Left lung (tissue), 10 donors: Measurements from ENCODE around the gene RASL10B. TPM values are rescaled to one million over a fixed set of nuclear protein-coding genes. Genes with fewer than 3 reads are reported as not detected.

Experiments used
- ATAC-seq: fragments of 200-7000 bp; cut with Tn5 transposase; one replicate; pipeline ENCODE4 v1.9.1; 2020; ENCODE audit warnings: moderate library complexity
- DNase-seq, 4 donors: peaks; one replicate each; pipeline ENCODE4 v3.0.0-alpha.2; 2013 to 2020
- H3K27ac ChIP-seq, 2 donors: fragments of 200-600 bp; sonication (generic) in 1 of 2; one replicate each; pipeline versions ENCODE4 v1.5.0 to v1.8.0; 2020 to 2021
- H3K27me3 ChIP-seq, 2 donors: fragments of 200-600 bp; sonication (generic) in 1 of 2; one replicate each; pipeline versions ENCODE4 v1.5.0 to v1.8.0; 2020 to 2021
- H3K36me3 ChIP-seq, 2 donors: fragments of 200-600 bp; sonication (generic) in 1 of 2; one replicate each; pipeline versions ENCODE4 v1.5.0 to v1.8.0; 2020 to 2021
- H3K4me1 ChIP-seq, 2 donors: fragments of 200-600 bp; one replicate each; pipeline ENCODE4 v1.8.0; 2021
- H3K4me3 ChIP-seq, 2 donors: fragments of 200-600 bp; sonication (generic) in 1 of 2; one replicate each; pipeline versions ENCODE4 v1.5.0 to v1.8.0; 2020 to 2021; ENCODE audit warnings: mild to moderate bottlenecking in 1 of 2
- H3K9me3 ChIP-seq, 2 donors: fragments of 200-600 bp; sonication (generic) in 1 of 2; one replicate each; pipeline versions ENCODE4 v1.5.0 to v1.8.0; 2020 to 2021
- intact Hi-C, 2 donors: fragments of 100-400 bp; cut with DNase I; formaldehyde crosslinking; loops; one replicate each; pipeline versions ENCODE4 v1.11.2 to v1.14.2; 2022
- polyA plus RNA-seq, 6 donors: library from polyadenylated mRNA; unstranded; fragments of 120-200 nt; gene quantifications; one replicate each; pipeline ENCODE4 v1.2.1, GENCODE V29; 2013; ENCODE audit not compliant: insufficient read length in 6 of 6
- total RNA-seq, 2 donors: library from RNA; stranded (reverse); fragmentation: NEBNext Ultra II Directional; extraction: Animal tissue kit (Norgen Biotek cat#: 25700); gene quantifications; one replicate each; pipeline ENCODE4 v1.2.1, GENCODE V29; 2021
- TF ChIP-seq, protein P1 (sequence below), 2 donors: fragments of 200-600 bp; sonication (generic) in 1 of 2; IDR thresholded peaks; one replicate each; pipeline versions ENCODE4 v1.5.0 to v1.8.0; 2021; ENCODE audit warnings: antibody characterized with exemption in 2 of 2
- donor health status: DM: no; HTN: yes; CAD: no.
- donor health status: DM: no; HTN: no; CAD: no.

Gene RASL10B
- total and polyA plus RNA-seq, 8 donors, result 0.52 to 3.4 (median 3.0) TPM

- ATAC-seq, result no peak
- DNase-seq, result no peak
- Histone ChIP-seq H3K4me1 (peaks cover 3 to 9% of the 10 kb centered on the region in 2 donors), H3K4me3 (no peak overlapping the region), H3K9me3 (no peaks in the 10 kb centered on the region), H3K27ac (no peak overlapping the region), H3K27me3 (peaks cover 0 to 21% of the 10 kb centered on the region in 2 donors), H3K36me3 (no peaks in the 10 kb centered on the region)
- TF ChIP-seq, protein P1, sequence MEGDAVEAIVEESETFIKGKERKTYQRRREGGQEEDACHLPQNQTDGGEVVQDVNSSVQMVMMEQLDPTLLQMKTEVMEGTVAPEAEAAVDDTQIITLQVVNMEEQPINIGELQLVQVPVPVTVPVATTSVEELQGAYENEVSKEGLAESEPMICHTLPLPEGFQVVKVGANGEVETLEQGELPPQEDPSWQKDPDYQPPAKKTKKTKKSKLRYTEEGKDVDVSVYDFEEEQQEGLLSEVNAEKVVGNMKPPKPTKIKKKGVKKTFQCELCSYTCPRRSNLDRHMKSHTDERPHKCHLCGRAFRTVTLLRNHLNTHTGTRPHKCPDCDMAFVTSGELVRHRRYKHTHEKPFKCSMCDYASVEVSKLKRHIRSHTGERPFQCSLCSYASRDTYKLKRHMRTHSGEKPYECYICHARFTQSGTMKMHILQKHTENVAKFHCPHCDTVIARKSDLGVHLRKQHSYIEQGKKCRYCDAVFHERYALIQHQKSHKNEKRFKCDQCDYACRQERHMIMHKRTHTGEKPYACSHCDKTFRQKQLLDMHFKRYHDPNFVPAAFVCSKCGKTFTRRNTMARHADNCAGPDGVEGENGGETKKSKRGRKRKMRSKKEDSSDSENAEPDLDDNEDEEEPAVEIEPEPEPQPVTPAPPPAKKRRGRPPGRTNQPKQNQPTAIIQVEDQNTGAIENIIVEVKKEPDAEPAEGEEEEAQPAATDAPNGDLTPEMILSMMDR (IDR thresholded peaks at IDR 0.05), result no peak
- intact Hi-C loops, result no loop called here
Observed at GRCh38 chr17:35734396-35734795, 3.0 kb downstream of the RASL10B start.

GRCh38 chr17:35735036-35735805, 3.8 kb downstream of the RASL10B start:
- Histone ChIP-seq H3K27ac (no peak overlapping the region), H3K36me3 (no peaks in the 10 kb centered on the region), H3K9me3 (no peaks in the 10 kb centered on the region), H3K27me3 (peaks cover under 1 to 26% of the 10 kb centered on the region in 2 donors), H3K4me3 (no peak overlapping the region), H3K4me1 (peaks cover 3 to 9% of the 10 kb centered on the region in 2 donors)
- intact Hi-C loops, result no loop called here
- DNase-seq, result no peak
- TF ChIP-seq, protein P1 (IDR thresholded peaks at IDR 0.05), result no peak
- no peak for ATAC-seq

DNA sequence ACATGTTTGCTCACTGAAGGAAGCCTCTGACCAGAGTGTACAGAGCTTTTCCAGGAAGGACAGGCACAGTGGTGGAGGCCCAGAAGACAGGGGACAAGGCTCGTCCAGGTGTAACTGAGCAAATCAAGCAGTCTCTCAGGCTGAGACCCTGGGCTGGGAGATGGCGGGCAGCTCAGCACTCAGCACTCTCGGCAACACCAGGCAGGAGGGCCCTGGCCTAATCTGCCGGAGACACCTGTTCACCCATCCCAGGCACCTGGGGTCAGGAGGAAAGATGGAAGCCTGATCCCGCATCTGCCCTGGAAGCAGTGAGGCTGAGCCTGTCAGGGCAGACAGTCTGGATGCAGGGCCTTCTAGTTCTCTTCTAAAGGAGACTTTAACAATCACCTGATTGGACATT, 4.8 kb downstream of the RASL10B start:
- H3K27ac ChIP-seq, result no peak overlapping the region
- TF ChIP-seq, protein P1 (IDR thresholded peaks at IDR 0.05), result no peak
- DNase-seq (no peak), ATAC-seq (no peak)
- no peak overlapping the region for H3K4me3 ChIP-seq
- peaks cover 6 to 7% of the 10 kb centered on the region in 2 donors for H3K4me1 ChIP-seq
- peaks cover 11 to 31% of the 10 kb centered on the region in 2 donors for H3K27me3 ChIP-seq
- intact Hi-C loops, result no loop called here
- no peaks in the 10 kb centered on the region for H3K9me3 ChIP-seq
- H3K36me3 ChIP-seq, result no peaks in the 10 kb centered on the region

DNA sequence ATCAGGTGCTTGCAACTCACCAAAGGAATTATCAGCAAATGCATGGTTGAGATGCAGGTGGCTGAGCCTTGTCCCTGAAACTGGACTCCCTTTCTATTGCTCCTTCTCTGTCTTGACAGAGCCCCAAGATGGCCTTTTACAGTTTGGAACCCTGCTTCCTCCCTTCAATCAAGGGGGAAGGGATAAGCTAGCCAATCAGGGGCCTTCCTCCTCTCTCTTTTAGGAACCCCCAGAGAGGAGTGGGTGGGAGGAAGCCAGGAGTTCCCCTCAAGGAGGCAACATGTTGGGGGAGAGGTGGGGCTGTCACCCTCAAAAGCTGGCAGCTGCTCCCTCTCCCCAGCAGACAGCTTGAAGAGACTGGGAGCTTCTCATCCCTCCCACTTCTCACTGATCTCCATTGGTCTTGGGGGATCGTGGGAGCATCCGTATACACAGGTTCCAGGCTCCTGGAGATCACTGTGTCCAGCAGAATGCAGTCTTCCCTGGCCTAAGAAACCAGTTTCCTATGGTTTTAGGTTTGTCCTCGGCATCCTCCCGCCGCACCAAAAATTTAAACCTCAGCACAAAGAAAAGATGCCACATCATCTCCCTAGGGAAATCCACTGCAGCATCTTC, 7.2 kb downstream of the RASL10B start:
- H3K9me3 ChIP-seq, result no peaks in the 10 kb centered on the region
- H3K27me3 ChIP-seq, result peaks cover 13 to 39% of the 10 kb centered on the region in 2 donors
- no peaks in the 10 kb centered on the region for H3K36me3 ChIP-seq
- H3K4me1 ChIP-seq, result peaks cover 5 to 9% of the 10 kb centered on the region in 2 donors
- no peak overlapping the region for H3K4me3 ChIP-seq
- intact Hi-C loops, result no loop called here
- TF ChIP-seq, protein P1 (IDR thresholded peaks at IDR 0.05), result no peak
- ATAC-seq (no peak), DNase-seq (no peak)
- no peak overlapping the region for H3K27ac ChIP-seq

GRCh38 chr17:35740216-35740615, 8.8 kb downstream of the RASL10B start:
- H3K36me3 ChIP-seq, result no peaks in the 10 kb centered on the region
- H3K9me3 ChIP-seq, result no peaks in the 10 kb centered on the region
- H3K27ac ChIP-seq, result no peak overlapping the region
- DNase-seq (peak in 1 of 4 donors; percentile 20), ATAC-seq (no peak)
- intact Hi-C loops, result no loop called here
- H3K27me3 ChIP-seq, result peaks cover 13 to 44% of the 10 kb centered on the region in 2 donors
- peaks cover 5 to 9% of the 10 kb centered on the region in 2 donors for H3K4me1 ChIP-seq
- H3K4me3 ChIP-seq, result no peak overlapping the region
- TF ChIP-seq, protein P1 (IDR thresholded peaks at IDR 0.05), result no peak
